Measurements from ENCODE around the gene MRPL33.

MRPL33 gene

DNA sequence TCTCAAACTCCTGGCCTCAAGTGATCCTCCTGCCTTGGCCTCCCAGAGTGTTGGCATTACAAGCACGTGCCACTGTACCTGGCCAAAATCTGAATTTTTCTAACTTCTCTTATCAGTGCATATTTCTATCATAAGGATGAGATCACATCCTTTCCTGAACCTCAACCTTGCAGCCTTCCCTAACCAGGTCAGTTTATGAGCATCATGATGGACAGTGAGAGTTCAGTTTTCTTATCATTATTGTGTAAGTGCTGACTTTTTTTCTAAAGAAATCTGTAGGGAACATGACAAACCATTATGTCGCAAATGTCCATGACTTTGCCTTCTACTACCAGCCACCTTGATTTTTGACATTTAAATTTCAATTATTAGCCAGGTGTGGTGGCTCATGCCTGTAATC is 31.5 kb downstream of the MRPL33 start:
- DNase-seq (ENCODE audit: low read depth, low spot score) = no peak
- no peak overlapping the region for H3K27ac ChIP-seq

GRCh38 chr2:27804146-27804545 is 32.6 kb downstream of the MRPL33 start:
- no peak overlapping the region for H3K27ac ChIP-seq
- no peak for DNase-seq (ENCODE audit: low read depth, low spot score)

DNA sequence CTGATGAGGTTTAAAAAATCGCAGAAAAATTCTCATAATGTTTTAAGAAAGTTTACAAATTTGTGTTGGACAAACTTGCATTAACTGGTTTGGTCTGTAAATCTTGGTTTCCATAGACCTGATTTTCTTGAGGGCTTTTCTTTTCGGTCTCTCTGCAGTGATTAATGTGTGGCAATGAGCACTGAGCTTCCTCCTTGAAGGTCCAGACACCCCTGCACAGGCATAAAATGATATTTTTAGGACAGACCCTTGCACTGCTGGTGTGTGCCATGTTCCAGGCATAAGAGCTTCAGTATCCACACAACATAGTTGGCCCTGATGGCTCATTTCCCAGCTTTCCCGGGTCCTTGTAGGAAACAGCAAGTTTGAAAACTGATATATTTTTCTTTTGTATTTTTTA is 33.7 kb downstream of the MRPL33 start:
- H3K27ac ChIP-seq = no peak overlapping the region
- DNase-seq (ENCODE audit: low read depth, low spot score) = no peak

DNA sequence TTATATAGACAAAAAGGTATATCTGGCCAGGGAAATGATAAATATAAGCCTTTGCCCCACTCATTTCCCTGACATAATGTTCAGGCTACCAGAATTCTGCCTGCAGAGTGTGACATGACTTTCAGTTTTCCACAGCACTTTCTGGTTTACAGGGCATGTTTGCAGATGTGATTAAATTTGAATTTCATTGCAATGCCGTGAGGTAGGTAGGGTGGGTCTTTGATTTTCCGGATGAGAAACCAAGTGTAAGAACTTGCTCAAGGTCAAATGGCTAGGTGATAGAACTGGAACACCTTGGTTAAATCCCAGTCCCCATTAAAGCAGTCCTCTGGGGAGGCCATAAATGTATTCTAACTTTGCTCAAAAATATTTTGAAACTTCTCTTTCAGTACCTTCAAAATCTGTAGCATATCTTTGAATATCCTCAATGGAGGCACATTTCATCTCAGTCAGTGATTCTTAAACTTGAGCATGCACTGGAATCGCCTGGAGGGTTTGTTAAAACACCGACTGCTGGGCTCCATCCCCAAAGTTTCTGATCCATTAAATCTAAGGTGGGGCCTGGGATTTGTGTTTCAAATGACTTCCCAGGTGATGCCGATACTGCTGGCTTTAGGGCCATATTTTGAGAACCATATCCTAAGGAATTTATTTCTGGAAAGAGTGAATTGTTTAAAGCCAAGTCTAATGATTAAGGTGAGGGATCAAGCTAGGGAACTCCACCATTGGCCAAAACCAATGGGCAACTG is 35.0 kb downstream of the MRPL33 start:
- DNase-seq (ENCODE audit: low read depth, low spot score) = no peak
- no peak overlapping the region for H3K27ac ChIP-seq

GRCh38 chr2:27807476-27807875 is 36.0 kb downstream of the MRPL33 start:
- no peak for DNase-seq (ENCODE audit: low read depth, low spot score)
- no peak overlapping the region for H3K27ac ChIP-seq

- H3K27ac ChIP-seq = no peak overlapping the region
- DNase-seq (ENCODE audit: low read depth, low spot score) = no peak
Observed at GRCh38 chr2:27808418-27808817, 36.9 kb downstream of the MRPL33 start.

- H3K27ac ChIP-seq = peak overlapping the region; percentile 38
- DNase-seq (ENCODE audit: low read depth, low spot score) = no peak
Observed at GRCh38 chr2:27808984-27809383, 37.5 kb downstream of the MRPL33 start.

DNA sequence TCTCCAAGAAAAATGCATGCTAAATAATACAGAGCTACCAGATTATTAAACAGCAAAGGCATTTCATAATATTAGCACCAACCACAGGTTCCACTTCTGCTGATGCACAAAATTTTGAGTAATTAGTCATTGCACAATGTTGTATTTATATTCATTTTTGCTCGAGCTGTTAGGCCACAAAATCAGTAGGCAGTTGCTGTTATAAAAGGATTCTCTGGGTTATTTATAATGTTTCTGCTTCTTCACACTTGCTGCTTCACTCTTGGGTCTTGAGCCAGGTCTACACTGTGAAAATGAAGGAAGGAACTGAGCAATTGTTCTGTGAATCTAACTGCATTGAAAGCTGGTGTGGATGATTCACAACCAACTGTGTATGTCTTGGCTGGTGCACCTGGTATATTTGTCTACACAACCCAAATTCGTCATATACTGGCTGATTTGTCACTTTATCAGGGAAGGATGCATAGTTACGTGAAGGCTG is 38.3 kb downstream of the MRPL33 start:
- DNase-seq (ENCODE audit: low read depth, low spot score) = peak; percentile 64
- peak overlapping the region; percentile 38 for H3K27ac ChIP-seq

DNA sequence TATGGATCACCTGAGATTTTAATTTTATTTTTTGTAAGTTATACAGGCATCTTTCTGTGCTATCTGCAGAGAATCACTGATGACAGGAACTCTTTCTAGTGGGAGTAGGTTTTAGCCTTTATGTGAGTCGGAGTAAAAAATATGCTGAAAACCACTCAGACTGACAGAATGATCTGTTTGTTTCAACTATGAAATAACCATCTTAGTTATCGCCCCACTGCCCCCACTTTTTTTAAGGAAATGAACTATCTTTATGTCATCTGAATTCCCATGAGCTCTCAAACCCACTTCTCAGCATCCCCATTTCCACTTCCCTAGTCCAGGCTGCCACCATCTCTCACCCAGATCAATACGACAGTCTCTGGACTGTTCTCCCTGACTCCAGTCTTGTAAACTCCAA is 38.9 kb downstream of the MRPL33 start:
- peak overlapping the region; percentile 38 for H3K27ac ChIP-seq
- DNase-seq (ENCODE audit: low read depth, low spot score) = no peak

DNA sequence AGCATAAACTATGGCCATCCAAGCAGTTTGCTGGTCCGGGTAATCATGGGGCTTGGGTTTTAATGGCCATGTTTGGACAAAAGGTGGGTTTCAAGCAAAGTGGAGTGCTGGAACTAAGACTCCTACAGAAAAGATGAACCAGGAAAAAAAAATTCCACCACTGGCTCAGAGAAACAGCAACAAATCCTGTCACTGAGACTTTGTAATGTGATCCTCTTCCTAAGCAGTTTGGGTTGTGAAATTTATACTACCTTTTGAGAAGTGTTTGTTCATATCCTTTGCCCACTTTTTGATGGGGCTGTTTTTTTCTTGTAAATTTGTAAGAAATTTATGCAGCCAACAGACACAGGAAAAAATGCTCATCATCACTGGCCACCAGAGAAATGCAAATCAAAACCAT is 40.2 kb downstream of the MRPL33 start:
- DNase-seq (ENCODE audit: low read depth, low spot score) = no peak
- no peak overlapping the region for H3K27ac ChIP-seq

GRCh38 chr2:27814758-27815157 is 43.2 kb downstream of the MRPL33 start:
- H3K27ac ChIP-seq = no peak overlapping the region
- no peak for DNase-seq (ENCODE audit: low read depth, low spot score)

- no peak for DNase-seq (ENCODE audit: low read depth, low spot score)
- no peak overlapping the region for H3K27ac ChIP-seq
Observed at GRCh38 chr2:27815860-27816438, 44.4 kb downstream of the MRPL33 start.

DNA sequence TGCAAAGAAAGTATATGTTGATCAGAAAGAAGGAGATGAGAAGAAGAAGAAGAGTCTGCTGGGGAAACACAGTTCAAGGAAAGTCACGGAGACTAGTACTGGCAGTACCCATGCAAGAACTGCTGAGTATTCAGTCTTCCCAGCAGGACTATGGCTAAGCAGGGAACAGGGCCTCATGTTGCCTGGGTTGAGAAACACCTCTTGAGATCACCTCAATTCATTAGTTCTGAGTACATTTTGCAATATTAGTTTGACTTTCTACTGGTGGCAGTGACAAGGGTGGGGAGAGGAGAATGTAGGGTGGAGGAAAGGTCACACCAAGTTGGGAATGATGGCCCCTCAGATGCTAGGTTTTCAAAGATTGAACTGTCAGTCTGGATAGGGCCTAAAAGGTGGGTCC is 50.5 kb downstream of the MRPL33 start:
- no peak for DNase-seq (ENCODE audit: low read depth, low spot score)
- no peak overlapping the region for H3K27ac ChIP-seq

DNA sequence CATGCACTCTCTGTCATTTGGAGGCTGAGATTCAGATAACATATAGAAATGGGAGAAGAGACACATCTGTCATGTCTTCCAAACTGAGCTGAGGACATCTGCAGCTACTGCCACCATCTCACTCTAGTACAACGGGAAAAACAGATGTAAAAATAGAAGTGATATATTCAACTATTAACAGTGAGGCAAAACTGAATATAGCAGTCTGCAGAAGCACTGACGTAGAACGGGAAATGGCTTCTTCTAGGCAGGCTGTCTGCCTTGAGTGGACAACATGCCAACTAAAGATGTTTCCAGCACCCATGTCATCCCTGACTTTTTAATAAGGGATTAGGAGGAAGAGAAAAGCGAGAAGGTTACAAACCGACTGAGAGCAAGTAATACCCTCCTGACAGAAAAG is 51.6 kb downstream of the MRPL33 start:
- DNase-seq (ENCODE audit: low read depth, low spot score) = no peak

GRCh38 chr2:27823569-27823968 is 52.0 kb downstream of the MRPL33 start:
- no peak overlapping the region for H3K27ac ChIP-seq

More for the DNA sequence above, 51.6 kb downstream of the MRPL33 start:
- no peak overlapping the region for H3K27ac ChIP-seq

GRCh38 chr2:27824401-27824800 is 52.9 kb downstream of the MRPL33 start:
- no peak overlapping the region for H3K27ac ChIP-seq
- DNase-seq (ENCODE audit: low read depth, low spot score) = no peak

More at GRCh38 chr2:27823569-27823968, 52.0 kb downstream of the MRPL33 start:
- no peak for DNase-seq (ENCODE audit: low read depth, low spot score)

DNA sequence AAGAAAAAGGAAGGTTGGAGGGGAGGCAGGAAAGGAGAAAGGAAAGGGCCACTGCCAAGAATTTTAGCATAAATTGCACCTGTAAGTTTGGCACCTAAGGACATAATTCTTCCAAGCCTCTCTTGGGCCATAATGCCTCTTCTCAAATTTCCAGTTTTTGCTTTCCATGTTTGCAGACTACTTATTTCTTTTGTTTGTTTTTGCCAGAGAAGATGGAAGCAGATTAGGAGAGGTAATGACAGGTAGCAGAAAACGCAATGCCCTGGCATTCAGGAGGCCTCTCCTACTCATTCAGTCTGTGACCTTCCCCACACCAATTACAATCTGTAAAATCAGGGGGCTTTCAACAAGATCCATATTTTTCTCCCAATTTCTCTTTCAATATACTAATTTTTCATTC is 56.8 kb downstream of the MRPL33 start:
- DNase-seq (ENCODE audit: low read depth, low spot score) = no peak
- no peak overlapping the region for H3K27ac ChIP-seq

Measured in epithelial cell of prostate (primary cell).